Stimulated activated CD4-positive, alpha-beta T cell treated with anti-CD3 and anti-CD28 coated beads, TNF-alpha, amount 100 ng/mL, for 1 hour (primary cell): ENCODE results near the gene RAB1A.

Experiments
- DNase-seq, 3 donors: peaks; one replicate each; pipeline ENCODE4 v3.0.0-alpha.2; 2020; ENCODE audit warnings: low read depth in 3 of 3, low spot score in 1 of 3

Gene RAB1A

DNA sequence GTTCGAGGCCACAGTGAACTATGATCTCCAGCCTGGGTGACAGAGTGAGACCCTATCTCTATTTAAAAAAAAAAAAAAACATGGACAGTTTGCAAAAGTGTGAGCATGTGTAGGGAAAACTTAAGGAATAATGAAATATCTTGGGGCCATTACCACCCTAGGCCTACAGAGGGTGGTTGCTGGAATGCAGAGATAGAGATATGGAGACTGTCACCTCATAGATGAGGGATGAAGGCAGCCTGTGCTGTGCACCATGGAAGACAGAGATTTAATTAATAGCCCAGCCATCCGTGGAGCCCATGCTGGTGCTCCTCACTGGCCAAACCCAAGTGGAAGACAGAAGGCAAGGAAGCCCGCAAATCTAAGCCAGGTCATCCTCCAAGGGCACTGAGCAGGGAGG is 90.3 kb downstream of the RAB1A start:
- DNase-seq: no peak

DNA sequence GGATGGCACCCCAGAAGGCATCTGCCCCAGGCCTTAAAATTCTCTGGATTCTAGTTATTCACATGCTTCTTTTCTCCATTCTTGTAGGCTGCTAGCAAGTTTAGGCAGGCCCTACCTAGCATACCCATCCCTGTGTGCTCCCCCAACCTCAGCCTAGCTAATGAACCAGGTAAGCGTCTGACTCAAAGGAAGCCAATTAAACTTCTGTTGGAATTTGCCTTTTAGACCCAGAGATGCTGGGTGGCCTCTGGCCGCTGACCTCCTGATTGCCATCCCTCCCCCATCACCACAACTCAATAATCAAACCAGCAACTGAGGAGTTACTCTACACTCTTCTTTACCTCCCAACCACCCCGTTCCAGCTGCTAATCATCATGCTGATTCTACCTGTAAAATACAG is 92.7 kb downstream of the RAB1A start:
- no peak for DNase-seq
